Measurements from ENCODE around the gene RBM47. TPM values are rescaled to one million over a fixed set of nuclear protein-coding genes. Genes with fewer than 3 reads are reported as not detected.

Gene RBM47
- total and polyA plus RNA-seq, 4 donors = 25.9 to 119 (median 94.0) TPM

DNA sequence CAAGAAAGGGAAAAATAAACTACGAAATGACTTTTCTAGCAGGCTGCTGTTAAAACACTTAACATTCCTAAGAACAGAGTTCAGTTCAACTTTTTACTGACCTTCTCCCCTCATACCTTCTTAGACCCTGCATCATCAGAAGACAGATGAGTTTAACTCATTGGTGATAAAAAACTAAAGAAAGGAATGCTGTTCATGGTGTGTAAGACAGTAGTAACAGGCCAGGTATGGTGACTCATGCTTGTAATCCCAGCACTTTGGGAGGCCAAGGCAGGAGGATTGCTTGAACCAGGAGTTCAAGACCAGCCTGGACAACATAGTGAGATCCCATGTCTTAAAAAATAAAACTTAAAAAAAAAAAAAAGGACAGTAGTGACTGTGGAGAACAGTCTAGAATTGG lies 16.2 kb downstream of the RBM47 start:
- no peak for ATAC-seq (ENCODE audit: insufficient read depth, low FRiP score)

GRCh38 chr4:40612831-40613230 lies 16.8 kb downstream of the RBM47 start:
- no peaks in the 10 kb centered on the region for H3K27me3 ChIP-seq (ENCODE audit: control insufficient read depth in 3 of 3, insufficient read depth in 3 of 3, low read length in 2 of 3)
- H3K9me3 ChIP-seq (ENCODE audit: control insufficient read depth in 4 of 4, insufficient read depth in 3 of 4, low read length in 3 of 4) = no peaks in the 10 kb centered on the region
- no peaks in the 10 kb centered on the region for H3K36me3 ChIP-seq (ENCODE audit: control insufficient read depth in 4 of 4, insufficient read depth in 4 of 4, low read length in 4 of 4)
- no peak for TF ChIP-seq CTCF (IDR thresholded peaks at IDR 0.05; ENCODE audit: control extremely low read depth, extremely low read depth)
- H3K4me3 ChIP-seq = no peak overlapping the region
- H3K4me1 ChIP-seq (ENCODE audit: control insufficient read depth in 5 of 5, insufficient read depth in 5 of 5, low read length in 5 of 5) = peaks cover 0 to 2% (median 0%) of the 10 kb centered on the region in 5 donors
- no peak overlapping the region for H3K9ac ChIP-seq (ENCODE audit: insufficient read depth in 1 of 2, low read length in 2 of 2)
- 75 to 82% methylated on average over 2 of the region's 2 CpGs for WGBS, 2 donors
- DNase-seq (no peak), ATAC-seq (ENCODE audit: insufficient read depth, low FRiP score) (no peak)
- no peak overlapping the region for H3K27ac ChIP-seq (ENCODE audit: low read depth in 1 of 2, low read length in 1 of 2)

More for the DNA sequence above, 16.2 kb downstream of the RBM47 start:
- Histone ChIP-seq H3K4me3 (no peak overlapping the region), H3K36me3 (ENCODE audit: control insufficient read depth in 4 of 4, insufficient read depth in 4 of 4, low read length in 4 of 4) (no peaks in the 10 kb centered on the region), H3K9ac (ENCODE audit: insufficient read depth in 1 of 2, low read length in 2 of 2) (no peak overlapping the region), H3K27me3 (ENCODE audit: control insufficient read depth in 3 of 3, insufficient read depth in 3 of 3, low read length in 2 of 3) (no peaks in the 10 kb centered on the region), H3K27ac (ENCODE audit: low read depth in 1 of 2, low read length in 1 of 2) (no peak overlapping the region), H3K9me3 (ENCODE audit: control insufficient read depth in 4 of 4, insufficient read depth in 3 of 4, low read length in 3 of 4) (no peaks in the 10 kb centered on the region), H3K4me1 (ENCODE audit: control insufficient read depth in 5 of 5, insufficient read depth in 5 of 5, low read length in 5 of 5) (peaks cover 0 to 3% (median 0%) of the 10 kb centered on the region in 5 donors)
- 60 to 83% methylated on average over 1 of the region's 1 CpG for WGBS, 2 donors
- TF ChIP-seq CTCF (IDR thresholded peaks at IDR 0.05; ENCODE audit: control extremely low read depth, extremely low read depth) = no peak
- no peak for DNase-seq

DNA sequence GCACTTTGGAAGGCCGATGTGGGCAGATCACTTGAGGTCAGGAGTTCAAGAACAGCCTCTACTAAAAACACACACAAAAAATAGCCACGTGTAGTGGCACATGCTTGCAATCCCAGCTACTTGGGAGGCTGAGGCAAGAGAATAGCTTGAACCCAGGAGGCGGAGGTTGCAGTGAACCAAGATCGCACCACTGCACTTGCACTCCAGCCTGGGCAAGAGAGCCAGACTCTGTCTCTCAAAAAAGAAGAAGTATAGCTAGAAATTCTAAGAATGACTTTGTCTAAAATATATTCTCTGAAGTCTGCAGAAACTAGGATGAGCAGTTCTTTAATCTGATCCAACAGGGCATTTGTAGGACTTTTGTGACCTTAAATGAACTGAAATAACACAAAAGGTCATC lies 17.4 kb downstream of the RBM47 start:
- no peak for ATAC-seq (ENCODE audit: insufficient read depth, low FRiP score)
- no peak overlapping the region for H3K9ac ChIP-seq (ENCODE audit: insufficient read depth in 1 of 2, low read length in 2 of 2)
- H3K36me3 ChIP-seq (ENCODE audit: control insufficient read depth in 4 of 4, insufficient read depth in 4 of 4, low read length in 4 of 4) = no peaks in the 10 kb centered on the region
- TF ChIP-seq CTCF (IDR thresholded peaks at IDR 0.05; ENCODE audit: control extremely low read depth, extremely low read depth) = no peak
- H3K4me3 ChIP-seq = no peak overlapping the region
- WGBS, 2 donors = 80 to 92% methylated on average over 4 of the region's 4 CpGs
- no peak for DNase-seq
- peaks cover 0 to 2% (median 0%) of the 10 kb centered on the region in 5 donors for H3K4me1 ChIP-seq (ENCODE audit: control insufficient read depth in 5 of 5, insufficient read depth in 5 of 5, low read length in 5 of 5)
- no peaks in the 10 kb centered on the region for H3K9me3 ChIP-seq (ENCODE audit: control insufficient read depth in 4 of 4, insufficient read depth in 3 of 4, low read length in 3 of 4)
- no peak overlapping the region for H3K27ac ChIP-seq (ENCODE audit: low read depth in 1 of 2, low read length in 1 of 2)
- H3K27me3 ChIP-seq (ENCODE audit: control insufficient read depth in 3 of 3, insufficient read depth in 3 of 3, low read length in 2 of 3) = no peaks in the 10 kb centered on the region

DNA sequence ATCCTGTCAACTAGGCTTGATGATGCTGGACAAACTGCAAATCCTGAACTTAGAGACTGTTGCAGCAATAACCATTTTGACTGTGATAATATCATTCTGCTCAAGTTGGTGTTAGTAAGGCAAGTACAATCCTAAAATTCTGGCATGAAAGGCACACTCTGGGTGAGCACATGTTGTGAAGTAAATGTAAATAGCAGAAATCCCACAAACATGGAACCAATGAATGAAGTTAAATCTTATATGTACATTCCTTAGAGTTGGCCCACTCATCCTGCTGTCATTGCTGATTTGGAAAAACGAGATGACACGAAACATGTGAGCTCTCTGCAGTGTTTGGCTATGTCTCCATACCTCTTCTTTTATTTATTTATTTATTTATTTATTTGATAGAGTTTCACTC lies 21.0 kb downstream of the RBM47 start:
- no peak overlapping the region for H3K27ac ChIP-seq (ENCODE audit: low read depth in 1 of 2, low read length in 1 of 2)
- H3K27me3 ChIP-seq (ENCODE audit: control insufficient read depth in 3 of 3, insufficient read depth in 3 of 3, low read length in 2 of 3) = no peaks in the 10 kb centered on the region
- no peak for TF ChIP-seq CTCF (IDR thresholded peaks at IDR 0.05; ENCODE audit: control extremely low read depth, extremely low read depth)
- no peaks in the 10 kb centered on the region for H3K4me1 ChIP-seq (ENCODE audit: control insufficient read depth in 5 of 5, insufficient read depth in 5 of 5, low read length in 5 of 5)
- DNase-seq (no peak), ATAC-seq (ENCODE audit: insufficient read depth, low FRiP score) (no peak)
- H3K9me3 ChIP-seq (ENCODE audit: control insufficient read depth in 4 of 4, insufficient read depth in 3 of 4, low read length in 3 of 4) = no peaks in the 10 kb centered on the region
- no peaks in the 10 kb centered on the region for H3K36me3 ChIP-seq (ENCODE audit: control insufficient read depth in 4 of 4, insufficient read depth in 4 of 4, low read length in 4 of 4)
- 81 to 88% methylated on average over 2 of the region's 2 CpGs for WGBS, 2 donors
- no peak overlapping the region for H3K9ac ChIP-seq (ENCODE audit: insufficient read depth in 1 of 2, low read length in 2 of 2)
- H3K4me3 ChIP-seq = no peak overlapping the region
